ENCODE measurements around the gene DNASE2.

Gene DNASE2

GRCh38 chr19:12884627-12884925, 3.3 kb upstream of the DNASE2 start:
- H3K27me3 ChIP-seq (replicated peaks) = peaks cover 14% of the 10 kb centered on the region
- no peak overlapping the region for H3K4me3 ChIP-seq (ENCODE audit: low read depth, low read length)
- no peak for TF ChIP-seq CTCF (IDR thresholded peaks at IDR 0.05; ENCODE audit: low read depth, low read length, missing control alignments)
- H3K27ac ChIP-seq = no peak overlapping the region
- DNase-seq = no peak
- H3K36me3 ChIP-seq (replicated peaks) = no peaks in the 10 kb centered on the region
- in situ Hi-C loops (cut with HindIII; ENCODE audit: low pct_ligation_motif_present, low sequenced_read_pairs) = no loop called here

GRCh38 chr19:12884202-12884601, 3.0 kb upstream of the DNASE2 start:
- TF ChIP-seq CTCF (IDR thresholded peaks at IDR 0.05; ENCODE audit: low read depth, low read length, missing control alignments) = no peak
- in situ Hi-C loops (cut with HindIII; ENCODE audit: low pct_ligation_motif_present, low sequenced_read_pairs) = no loop called here

DNA sequence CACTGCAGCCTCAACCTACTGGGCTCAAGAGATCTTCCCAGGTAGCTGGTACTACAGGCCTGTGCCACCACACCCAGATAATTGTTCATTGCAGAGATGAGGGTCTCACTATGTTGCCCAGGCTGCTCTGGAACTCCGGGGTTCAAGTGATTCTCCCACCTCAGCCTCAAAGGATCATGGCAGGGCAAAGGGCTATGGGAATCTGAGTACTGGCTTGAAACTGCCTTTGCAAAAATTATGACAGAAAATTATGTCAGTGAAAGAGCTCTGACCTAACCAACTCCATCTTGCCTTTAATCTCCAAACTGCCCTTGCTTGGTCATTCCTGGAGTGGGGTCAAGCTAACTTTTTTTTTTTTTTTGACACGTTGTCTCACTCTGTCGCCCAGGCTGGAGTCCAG, 1.3 kb upstream of the DNASE2 start:
- Histone ChIP-seq H3K36me3 (replicated peaks) (no peaks in the 10 kb centered on the region), H3K27me3 (replicated peaks) (peaks cover 14% of the 10 kb centered on the region), H3K27ac (no peak overlapping the region), H3K4me3 (ENCODE audit: low read depth, low read length) (no peak overlapping the region)
- no peak for TF ChIP-seq CTCF (IDR thresholded peaks at IDR 0.05; ENCODE audit: low read depth, low read length, missing control alignments)
- no peak for DNase-seq
- in situ Hi-C loops (cut with HindIII; ENCODE audit: low pct_ligation_motif_present, low sequenced_read_pairs) = no loop called here

More at GRCh38 chr19:12884202-12884601, 3.0 kb upstream of the DNASE2 start:
- no peak for DNase-seq
- H3K4me3 ChIP-seq (ENCODE audit: low read depth, low read length) = no peak overlapping the region
- no peaks in the 10 kb centered on the region for H3K36me3 ChIP-seq (replicated peaks)
- H3K27me3 ChIP-seq (replicated peaks) = peaks cover 14% of the 10 kb centered on the region
- no peak overlapping the region for H3K27ac ChIP-seq

- no peak for TF ChIP-seq CTCF (IDR thresholded peaks at IDR 0.05; ENCODE audit: low read depth, low read length, missing control alignments)
- H3K36me3 ChIP-seq (replicated peaks) = no peaks in the 10 kb centered on the region
- H3K4me3 ChIP-seq (ENCODE audit: low read depth, low read length) = peak overlapping the region; percentile 74
- peak; percentile 5 for DNase-seq
- H3K27ac ChIP-seq = no peak overlapping the region
- in situ Hi-C loops (cut with HindIII; ENCODE audit: low pct_ligation_motif_present, low sequenced_read_pairs) = no loop called here
- H3K27me3 ChIP-seq (replicated peaks) = peaks cover 7% of the 10 kb centered on the region
These were observed 588 bp downstream of the DNASE2 start for GRCh38 chr19:12880551-12881171.

- H3K36me3 ChIP-seq (replicated peaks) = no peaks in the 10 kb centered on the region
- no peak for TF ChIP-seq CTCF (IDR thresholded peaks at IDR 0.05; ENCODE audit: low read depth, low read length, missing control alignments)
- no peaks in the 10 kb centered on the region for H3K27me3 ChIP-seq (replicated peaks)
- DNase-seq = no peak
- H3K4me3 ChIP-seq (ENCODE audit: low read depth, low read length) = no peak overlapping the region
- in situ Hi-C loops (cut with HindIII; ENCODE audit: low pct_ligation_motif_present, low sequenced_read_pairs) = no loop called here
- H3K27ac ChIP-seq = no peak overlapping the region
These were observed 6.2 kb downstream of the DNASE2 start for GRCh38 chr19:12875086-12875485.
